ENCODE measurements around the gene LLGL2. TPM values are rescaled to one million over a fixed set of nuclear protein-coding genes. Genes with fewer than 3 reads are reported as not detected.
"Not testable (repeated sequence)": the region's sequence is repeated elsewhere in the genome, so short reads cannot be mapped to it uniquely, and the experiment has no call there.

Gene LLGL2
- total RNA-seq, 1 donor from 2014 or later, result 44.5 TPM

- H3K4me3 ChIP-seq (ENCODE audit: low read depth, low read length), result no peak overlapping the region
- TF ChIP-seq, protein P1, sequence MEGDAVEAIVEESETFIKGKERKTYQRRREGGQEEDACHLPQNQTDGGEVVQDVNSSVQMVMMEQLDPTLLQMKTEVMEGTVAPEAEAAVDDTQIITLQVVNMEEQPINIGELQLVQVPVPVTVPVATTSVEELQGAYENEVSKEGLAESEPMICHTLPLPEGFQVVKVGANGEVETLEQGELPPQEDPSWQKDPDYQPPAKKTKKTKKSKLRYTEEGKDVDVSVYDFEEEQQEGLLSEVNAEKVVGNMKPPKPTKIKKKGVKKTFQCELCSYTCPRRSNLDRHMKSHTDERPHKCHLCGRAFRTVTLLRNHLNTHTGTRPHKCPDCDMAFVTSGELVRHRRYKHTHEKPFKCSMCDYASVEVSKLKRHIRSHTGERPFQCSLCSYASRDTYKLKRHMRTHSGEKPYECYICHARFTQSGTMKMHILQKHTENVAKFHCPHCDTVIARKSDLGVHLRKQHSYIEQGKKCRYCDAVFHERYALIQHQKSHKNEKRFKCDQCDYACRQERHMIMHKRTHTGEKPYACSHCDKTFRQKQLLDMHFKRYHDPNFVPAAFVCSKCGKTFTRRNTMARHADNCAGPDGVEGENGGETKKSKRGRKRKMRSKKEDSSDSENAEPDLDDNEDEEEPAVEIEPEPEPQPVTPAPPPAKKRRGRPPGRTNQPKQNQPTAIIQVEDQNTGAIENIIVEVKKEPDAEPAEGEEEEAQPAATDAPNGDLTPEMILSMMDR (IDR thresholded peaks at IDR 0.05; ENCODE audit: insufficient read depth, low read length, severe bottlenecking), result no peak
- no peak for FAIRE-seq
- DNase-seq (ENCODE audit: low read depth), result no peak
- H3K36me3 ChIP-seq (ENCODE audit: control insufficient read depth, insufficient read depth, low read length), result peaks cover 2% of the 10 kb centered on the region
- no peaks in the 10 kb centered on the region for H3K27me3 ChIP-seq (ENCODE audit: control insufficient read depth, insufficient read depth, low read length)
These were observed 50.2 kb downstream of the LLGL2 start for GRCh38 chr17:75575728-75576127.

- no peaks in the 10 kb centered on the region for H3K27me3 ChIP-seq (ENCODE audit: control insufficient read depth, insufficient read depth, low read length)
- H3K36me3 ChIP-seq (ENCODE audit: control insufficient read depth, insufficient read depth, low read length), result peaks cover 2% of the 10 kb centered on the region
- FAIRE-seq (no peak), DNase-seq (ENCODE audit: low read depth) (no peak)
- no peak overlapping the region for H3K4me3 ChIP-seq (ENCODE audit: low read depth, low read length)
- TF ChIP-seq, protein P1 (IDR thresholded peaks at IDR 0.05; ENCODE audit: insufficient read depth, low read length, severe bottlenecking), result no peak
These were observed 51.2 kb downstream of the LLGL2 start for GRCh38 chr17:75576661-75577060.

DNA sequence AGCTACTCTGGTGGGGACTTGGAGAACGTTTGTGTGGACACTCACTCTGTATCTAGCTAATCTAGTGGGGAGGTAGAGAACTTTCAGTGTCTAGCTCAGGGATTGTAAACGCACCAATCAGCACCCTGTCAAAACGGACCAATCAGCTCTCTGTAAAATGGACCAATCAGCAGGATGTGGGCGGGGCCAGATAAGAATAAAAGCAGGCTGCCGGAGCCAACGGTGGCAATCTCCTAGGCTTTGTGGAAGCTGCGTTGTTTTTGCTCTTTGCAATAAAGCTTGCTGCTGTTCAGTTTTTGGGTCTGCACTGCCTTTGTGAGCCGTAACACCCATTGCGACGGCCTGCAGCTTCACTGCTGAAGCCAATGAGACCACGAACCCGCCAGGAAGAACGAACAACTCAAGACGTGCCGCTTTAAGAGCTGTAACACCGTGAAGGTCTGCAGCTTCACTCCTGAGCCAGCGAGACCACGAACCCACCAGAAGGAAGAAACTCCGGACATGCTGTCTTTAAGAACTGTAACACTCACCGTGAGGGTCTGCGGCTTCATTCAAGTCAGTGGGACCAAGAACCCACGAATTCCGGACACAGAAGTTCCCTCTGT, 55.7 kb downstream of the LLGL2 start:
- DNase-seq (ENCODE audit: low read depth); H3K4me3 ChIP-seq (ENCODE audit: low read depth, low read length); FAIRE-seq; H3K36me3 ChIP-seq (ENCODE audit: control insufficient read depth, insufficient read depth, low read length); H3K27me3 ChIP-seq (ENCODE audit: control insufficient read depth, insufficient read depth, low read length): not testable (repeated sequence)

DNA sequence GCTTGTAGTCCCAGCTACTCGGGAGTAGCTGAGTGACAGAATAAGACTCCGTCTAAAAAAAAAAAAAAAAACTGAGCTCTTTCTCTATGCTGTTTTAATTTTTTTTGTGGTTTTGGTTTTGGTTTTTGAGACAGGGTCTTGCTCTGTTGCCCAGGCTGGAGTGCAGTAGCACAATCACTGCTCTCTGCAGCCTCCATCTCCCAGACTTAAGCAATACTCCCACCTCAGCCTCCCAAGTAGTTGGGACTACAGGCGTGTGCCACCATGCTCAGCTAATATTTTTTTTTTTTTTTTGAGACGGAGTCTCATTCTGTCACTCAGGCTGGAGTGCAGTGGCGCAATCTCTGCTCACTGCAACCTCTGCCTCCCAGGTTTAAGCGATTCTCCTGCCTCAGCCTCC, 57.7 kb downstream of the LLGL2 start:
- not testable (repeated sequence) for FAIRE-seq; H3K4me3 ChIP-seq (ENCODE audit: low read depth, low read length); DNase-seq (ENCODE audit: low read depth); H3K27me3 ChIP-seq (ENCODE audit: control insufficient read depth, insufficient read depth, low read length); H3K36me3 ChIP-seq (ENCODE audit: control insufficient read depth, insufficient read depth, low read length)

DNA sequence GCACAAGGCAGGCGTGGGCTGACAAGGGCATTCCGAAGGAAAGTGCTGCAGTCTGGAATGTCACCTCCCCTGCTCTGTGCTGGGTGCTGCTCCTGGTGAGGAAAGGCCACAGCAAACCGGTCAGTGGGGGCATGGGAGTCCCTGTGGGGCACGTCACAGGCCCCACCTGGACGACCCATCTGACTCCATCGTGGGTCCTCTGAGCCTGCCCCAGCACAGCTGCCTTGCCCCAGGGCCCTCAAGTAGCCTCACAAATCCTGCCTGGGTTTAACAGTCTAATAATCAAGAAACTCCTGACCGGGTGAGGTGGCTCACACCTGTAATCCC, 59.3 kb downstream of the LLGL2 start:
- H3K27me3 ChIP-seq (ENCODE audit: control insufficient read depth, insufficient read depth, low read length), result peaks cover 14% of the 10 kb centered on the region
- H3K36me3 ChIP-seq (ENCODE audit: control insufficient read depth, insufficient read depth, low read length), result no peaks in the 10 kb centered on the region
- FAIRE-seq (no peak), DNase-seq (ENCODE audit: low read depth) (no peak)
- no peak overlapping the region for H3K4me3 ChIP-seq (ENCODE audit: low read depth, low read length)
- TF ChIP-seq, protein P1 (IDR thresholded peaks at IDR 0.05; ENCODE audit: insufficient read depth, low read length, severe bottlenecking), result no peak

DNA sequence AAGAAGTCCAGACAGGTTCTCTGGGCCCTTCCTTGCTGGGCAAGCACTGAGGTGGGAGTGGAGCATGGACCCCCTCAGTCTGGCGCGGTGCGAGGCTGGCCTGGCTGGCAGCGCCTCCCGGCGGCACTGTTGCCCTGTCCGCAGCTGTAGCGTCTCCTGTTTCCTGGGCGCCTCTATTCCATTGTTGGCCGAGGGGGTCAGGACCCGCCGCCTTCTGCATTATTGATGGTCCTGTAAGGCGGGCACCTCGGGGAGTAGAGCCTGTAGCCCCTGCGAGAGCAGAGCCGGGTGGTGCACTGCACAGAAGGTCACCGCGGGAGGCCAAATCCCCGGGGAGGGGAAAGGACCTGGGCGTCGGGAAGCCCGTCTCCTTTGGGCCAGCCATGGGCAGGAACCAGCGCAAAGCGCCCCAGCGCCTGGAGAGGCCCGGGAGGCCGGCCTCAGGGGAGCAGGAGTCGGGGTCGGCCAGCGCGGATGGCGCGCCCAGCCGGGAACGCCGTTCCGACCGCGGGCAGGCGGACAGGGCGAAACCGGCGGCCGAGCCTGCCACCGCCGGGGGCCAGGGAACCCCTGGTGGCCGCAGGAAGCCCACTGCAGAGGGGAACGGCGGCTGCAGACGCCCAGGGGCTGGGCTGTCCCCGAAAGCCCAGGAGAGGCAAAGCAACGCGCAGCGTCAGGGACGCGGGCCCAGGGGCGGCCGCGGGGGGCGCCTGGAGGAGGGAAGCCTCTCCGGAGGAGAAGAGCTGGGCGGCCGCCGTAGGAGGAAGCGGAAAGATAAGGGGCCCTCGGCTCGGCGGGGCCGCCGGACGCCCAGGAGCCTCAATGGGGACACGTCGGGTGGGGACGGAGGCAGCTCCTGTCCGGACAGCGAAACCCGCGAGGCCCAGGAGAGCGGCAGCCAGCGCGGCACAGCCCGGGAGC, 62.4 kb downstream of the LLGL2 start, which contains the start of gene MYO15B:
MYO15B (plus strand) TSS at position 126 of the 921 bp plus-strand sequence; CDS start at position 384, 258 bp downstream.
- peaks cover 14% of the 10 kb centered on the region for H3K27me3 ChIP-seq (ENCODE audit: control insufficient read depth, insufficient read depth, low read length)
- no peak for DNase-seq (ENCODE audit: low read depth)
- H3K36me3 ChIP-seq (ENCODE audit: control insufficient read depth, insufficient read depth, low read length), result no peaks in the 10 kb centered on the region
- TF ChIP-seq, protein P1 (IDR thresholded peaks at IDR 0.05; ENCODE audit: insufficient read depth, low read length, severe bottlenecking), result peak; percentile 38
- H3K4me3 ChIP-seq (ENCODE audit: low read depth, low read length), result peak within 1 kb of the TSS; percentile 23
- FAIRE-seq, result no peak
